AG20443 (cell line): ENCODE measurements around the gene DENND4B.

ENCODE experiments used
- DNase-seq: peaks from one replicate; pipeline ENCODE4 v3.0.0; 2012; ENCODE audit warnings: low spot score, mixed read lengths

The DENND4B gene

GRCh38 chr1:153886127-153886526, 60.4 kb downstream of the DENND4B start:
- no peak for DNase-seq

GRCh38 chr1:153883223-153883622, 63.3 kb downstream of the DENND4B start:
- no peak for DNase-seq

- DNase-seq: no peak
Measured at GRCh38 chr1:153882296-153882912, 64.1 kb downstream of the DENND4B start.

- DNase-seq: peak; percentile 52
Measured at GRCh38 chr1:153881751-153882150, 64.8 kb downstream of the DENND4B start.

GRCh38 chr1:153880962-153881361, 65.6 kb downstream of the DENND4B start:
- peak; percentile 65 for DNase-seq

GRCh38 chr1:153880024-153880423, 66.5 kb downstream of the DENND4B start:
- no peak for DNase-seq
